HepG2 (cell line): ENCODE results near the gene DEPDC1B. TPM values are rescaled to one million over a fixed set of nuclear protein-coding genes. Genes with fewer than 3 reads are reported as not detected.

Experiments
- AHR ChIP-seq: IDR thresholded peaks from 2 replicates; pipeline ENCODE4 v1.6.1; 2018; ENCODE audit warnings: missing genetic modification reagents, missing compliant biosample characterization
- ARID2 ChIP-seq: sonication (generic); formaldehyde crosslinking; IDR thresholded peaks from 2 replicates; pipeline ENCODE4 v1.8.1; 2022; ENCODE audit warnings: mild to moderate bottlenecking, missing genetic modification reagents, borderline replicate concordance
- ARID5B ChIP-seq: IDR thresholded peaks from 2 replicates; pipeline ENCODE4 v1.4.0; 2020; ENCODE audit warnings: mild to moderate bottlenecking, missing genetic modification reagents
- CEBPG ChIP-seq: IDR thresholded peaks from 2 replicates; pipeline ENCODE4 v1.6.1; 2016
- CREM ChIP-seq, 2 experiments: sonication (generic) in 1 of 2; formaldehyde crosslinking in 1 of 2; IDR thresholded peaks; 2 replicates each; pipeline versions ENCODE4 v1.4.0 to v1.6.1; 2016 to 2020; ENCODE audit warnings: antibody characterized with exemption in 1 of 2, mild to moderate bottlenecking in 1 of 2, missing genetic modification reagents in 1 of 2
- DBP ChIP-seq: sonication (generic); formaldehyde crosslinking; IDR thresholded peaks from 2 replicates; pipeline ENCODE4 v1.4.0; 2020; ENCODE audit warnings: missing genetic modification reagents; ENCODE audit errors: not compliant biosample characterization
- FOXK1 ChIP-seq: sonication (generic); formaldehyde crosslinking; IDR thresholded peaks from 2 replicates; pipeline ENCODE4 v1.4.0; 2020; ENCODE audit warnings: low read depth, missing genetic modification reagents, borderline replicate concordance
- ISL2 ChIP-seq: sonication (generic); formaldehyde crosslinking; IDR thresholded peaks from 2 replicates; pipeline ENCODE4 v1.5.0; 2020; ENCODE audit warnings: missing genetic modification reagents
- NPAS2 ChIP-seq: sonication (generic); formaldehyde crosslinking; IDR thresholded peaks from 2 replicates; pipeline ENCODE4 v1.8.0; 2022; ENCODE audit warnings: mild to moderate bottlenecking, missing genetic modification reagents, borderline replicate concordance
- PLRG1 ChIP-seq: fragments of 450-650 bp; conservative IDR thresholded peaks from 2 replicates; pipeline ENCODE4 v1.6.1; 2016
- RCOR2 ChIP-seq: IDR thresholded peaks from 2 replicates; pipeline ENCODE4 v1.6.1; 2016; ENCODE audit warnings: missing biosample characterization, missing genetic modification reagents
- RXRB ChIP-seq: IDR thresholded peaks from 2 replicates; pipeline ENCODE4 v1.6.1; 2016; ENCODE audit warnings: borderline replicate concordance, missing genetic modification reagents, missing compliant biosample characterization
- STAT5B ChIP-seq: sonication (generic); formaldehyde crosslinking; IDR thresholded peaks from 2 replicates; pipeline ENCODE4 v1.4.0; 2020; ENCODE audit warnings: missing genetic modification reagents
- ZFYVE20 ChIP-seq: sonication (generic); formaldehyde crosslinking; IDR thresholded peaks from 2 replicates; pipeline ENCODE4 v1.8.0; 2023; ENCODE audit warnings: low read depth, mild to moderate bottlenecking, moderate library complexity, missing genetic modification reagents, borderline replicate concordance
- ZKSCAN8 ChIP-seq: IDR thresholded peaks from 2 replicates; pipeline ENCODE4 v1.6.1; 2016; ENCODE audit warnings: borderline replicate concordance, missing genetic modification reagents, missing compliant biosample characterization
- ZNF30 ChIP-seq: sonication (generic); formaldehyde crosslinking; IDR thresholded peaks from 2 replicates; pipeline ENCODE4 v1.5.0; 2020; ENCODE audit warnings: mild to moderate bottlenecking, missing genetic modification reagents
- ZNF556 ChIP-seq: sonication (generic); formaldehyde crosslinking; IDR thresholded peaks from 2 replicates; pipeline ENCODE4 v1.4.0; 2020; ENCODE audit warnings: mild to moderate bottlenecking, missing genetic modification reagents, borderline replicate concordance
- ZNF747 ChIP-seq: sonication (generic); formaldehyde crosslinking; IDR thresholded peaks from 2 replicates; pipeline ENCODE4 v1.8.1; 2023; ENCODE audit warnings: missing genetic modification reagents, mild to moderate bottlenecking, borderline replicate concordance
- ZSCAN22 ChIP-seq: sonication (generic); formaldehyde crosslinking; IDR thresholded peaks from 2 replicates; pipeline ENCODE4 v1.4.0; 2020; ENCODE audit warnings: mild to moderate bottlenecking, missing genetic modification reagents
- polyA plus RNA-seq, 8 experiments: library from polyadenylated mRNA; depleted of rRNA in 3 of 8; stranded (reverse) in 7 of 8; unstranded in 1 of 8; fragments of >200 nt; fragmentation: Illumina TruSeq in 4 of 8; extraction: Trizol in 4 of 8; gene quantifications; 2 replicates each; pipeline versions ENCODE4 v1.2.1 to v1.2.3, GENCODE V29; 2011 to 2016; ENCODE audit warnings: low read depth in 4 of 8, missing spikeins in 1 of 8, mixed read lengths in 1 of 8; ENCODE audit not compliant: insufficient read depth in 1 of 8
- total RNA-seq, 5 experiments: library from RNA; depleted of rRNA; stranded (reverse); fragments of >200 nt; fragmentation: Illumina TruSeq; extraction: Trizol; gene quantifications; 2 replicates each; pipeline ENCODE4 v1.2.3, GENCODE V29; 2016; ENCODE audit warnings: low read depth in 1 of 5
- TF ChIP-seq, protein P1 (sequence below): IDR thresholded peaks from 2 replicates; pipeline ENCODE4 v1.6.1; 2012; ENCODE audit warnings: low read length, improper control_type of control experiment
- TF ChIP-seq, protein P2 (sequence below): sonication (generic); formaldehyde crosslinking; IDR thresholded peaks from 2 replicates; pipeline ENCODE4 v1.8.1; 2023; ENCODE audit warnings: missing genetic modification reagents, inconsistent platforms, borderline replicate concordance

Gene DEPDC1B
- total and polyA plus RNA-seq, 2 of the 13 experiments (the other 11 are each of a cell fraction or from before 2014, with no cell fraction given), result 29.5 to 51.3 TPM

DNA sequence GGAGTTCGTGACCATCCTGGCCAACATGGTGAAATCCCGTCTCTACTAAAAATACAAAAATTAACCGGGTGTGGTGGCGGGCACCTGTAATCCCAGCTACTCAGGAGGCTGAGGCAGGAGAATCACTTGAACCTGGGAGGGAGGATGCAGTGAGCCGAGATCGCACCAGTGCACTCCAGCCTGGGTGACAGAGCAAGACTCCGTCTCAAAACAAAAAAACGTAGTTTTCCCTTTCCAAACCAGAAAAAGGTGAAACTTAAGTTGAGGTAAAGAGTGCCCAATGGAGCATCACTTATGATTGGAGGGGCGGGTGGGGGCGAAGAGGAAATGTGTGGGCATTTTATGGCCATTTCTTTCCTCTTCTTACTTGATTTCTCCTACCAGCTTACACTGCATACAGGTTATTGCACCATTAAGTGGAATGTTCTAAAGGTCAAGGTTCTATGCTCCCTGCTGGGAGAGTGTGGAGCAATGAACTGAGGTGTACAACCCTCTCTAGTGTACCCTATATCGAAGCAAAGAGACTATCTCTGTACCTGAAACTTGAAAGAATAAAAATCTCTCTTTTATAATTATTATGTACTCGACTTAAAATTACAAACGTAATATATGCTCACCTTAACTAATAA lies 136.2 kb downstream of the DEPDC1B start (continued):
- TF ChIP-seq RXRB (CRISPR knock-in tag), result 0 out of 2 replicates have a peak, but pooled peaks have one; percentile 36
- TF ChIP-seq ARID2 (CRISPR knock-in tag), result no peak
- no peak for TF ChIP-seq ZFYVE20 (CRISPR knock-in tag)
- no peak for TF ChIP-seq STAT5B (CRISPR knock-in tag)
- no peak for TF ChIP-seq NPAS2 (CRISPR knock-in tag)
- TF ChIP-seq CEBPG (CRISPR knock-in tag), result peak; percentile 94
- 0 out of 2 replicates have a peak, but pooled peaks have one; percentile 32 for TF ChIP-seq ISL2 (CRISPR knock-in tag)
- TF ChIP-seq, protein P1, sequence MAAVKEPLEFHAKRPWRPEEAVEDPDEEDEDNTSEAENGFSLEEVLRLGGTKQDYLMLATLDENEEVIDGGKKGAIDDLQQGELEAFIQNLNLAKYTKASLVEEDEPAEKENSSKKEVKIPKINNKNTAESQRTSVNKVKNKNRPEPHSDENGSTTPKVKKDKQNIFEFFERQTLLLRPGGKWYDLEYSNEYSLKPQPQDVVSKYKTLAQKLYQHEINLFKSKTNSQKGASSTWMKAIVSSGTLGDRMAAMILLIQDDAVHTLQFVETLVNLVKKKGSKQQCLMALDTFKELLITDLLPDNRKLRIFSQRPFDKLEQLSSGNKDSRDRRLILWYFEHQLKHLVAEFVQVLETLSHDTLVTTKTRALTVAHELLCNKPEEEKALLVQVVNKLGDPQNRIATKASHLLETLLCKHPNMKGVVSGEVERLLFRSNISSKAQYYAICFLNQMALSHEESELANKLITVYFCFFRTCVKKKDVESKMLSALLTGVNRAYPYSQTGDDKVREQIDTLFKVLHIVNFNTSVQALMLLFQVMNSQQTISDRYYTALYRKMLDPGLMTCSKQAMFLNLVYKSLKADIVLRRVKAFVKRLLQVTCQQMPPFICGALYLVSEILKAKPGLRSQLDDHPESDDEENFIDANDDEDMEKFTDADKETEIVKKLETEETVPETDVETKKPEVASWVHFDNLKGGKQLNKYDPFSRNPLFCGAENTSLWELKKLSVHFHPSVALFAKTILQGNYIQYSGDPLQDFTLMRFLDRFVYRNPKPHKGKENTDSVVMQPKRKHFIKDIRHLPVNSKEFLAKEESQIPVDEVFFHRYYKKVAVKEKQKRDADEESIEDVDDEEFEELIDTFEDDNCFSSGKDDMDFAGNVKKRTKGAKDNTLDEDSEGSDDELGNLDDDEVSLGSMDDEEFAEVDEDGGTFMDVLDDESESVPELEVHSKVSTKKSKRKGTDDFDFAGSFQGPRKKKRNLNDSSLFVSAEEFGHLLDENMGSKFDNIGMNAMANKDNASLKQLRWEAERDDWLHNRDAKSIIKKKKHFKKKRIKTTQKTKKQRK, result no peak
- no peak for TF ChIP-seq DBP
- TF ChIP-seq RCOR2 (CRISPR knock-in tag), result peak; percentile 50; the same call in 1 of the 2 replicates
- no peak for TF ChIP-seq ZNF747 (CRISPR knock-in tag)
- TF ChIP-seq ARID5B (CRISPR knock-in tag), result peak; percentile 84
- no peak for TF ChIP-seq AHR (CRISPR knock-in tag)
- TF ChIP-seq ZSCAN22 (CRISPR knock-in tag), result no peak
- TF ChIP-seq, protein P2, sequence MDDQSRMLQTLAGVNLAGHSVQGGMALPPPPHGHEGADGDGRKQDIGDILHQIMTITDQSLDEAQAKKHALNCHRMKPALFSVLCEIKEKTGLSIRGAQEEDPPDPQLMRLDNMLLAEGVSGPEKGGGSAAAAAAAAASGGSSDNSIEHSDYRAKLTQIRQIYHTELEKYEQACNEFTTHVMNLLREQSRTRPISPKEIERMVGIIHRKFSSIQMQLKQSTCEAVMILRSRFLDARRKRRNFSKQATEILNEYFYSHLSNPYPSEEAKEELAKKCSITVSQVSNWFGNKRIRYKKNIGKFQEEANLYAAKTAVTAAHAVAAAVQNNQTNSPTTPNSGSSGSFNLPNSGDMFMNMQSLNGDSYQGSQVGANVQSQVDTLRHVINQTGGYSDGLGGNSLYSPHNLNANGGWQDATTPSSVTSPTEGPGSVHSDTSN (CRISPR knock-in tag), result no peak
- no peak for TF ChIP-seq PLRG1
- no peak for TF ChIP-seq FOXK1 (CRISPR knock-in tag)
- peak; percentile 46; the same call in 1 of the 2 replicates for TF ChIP-seq ZNF556 (CRISPR knock-in tag)
- no peak; the same call in 1 of the 2 replicates for TF ChIP-seq CREM (IDR thresholded peaks at IDR 0.05)
- no peak for TF ChIP-seq CREM (CRISPR knock-in tag; IDR thresholded peaks at IDR 0.05)
- TF ChIP-seq ZKSCAN8, result peak; percentile 21; the same call in 1 of the 2 replicates
- no peak for TF ChIP-seq ZNF30
